ENCODE results near the gene SLCO3A1.
"Not testable (repeated sequence)": the region's sequence is repeated elsewhere in the genome, so short reads cannot be mapped to it uniquely, and the experiment has no call there.

The SLCO3A1 gene

GRCh38 chr15:91940496-91941381 is 87.2 kb downstream of the SLCO3A1 start:
- peak; percentile 31 to 62 for DNase-seq

GRCh38 chr15:91941871-91942658 is 88.6 kb downstream of the SLCO3A1 start:
- DNase-seq: no peak

- peak; percentile 92 to 97 for DNase-seq
Measured at GRCh38 chr15:91942720-91943394, 89.3 kb downstream of the SLCO3A1 start.

- DNase-seq: no peak
Measured at GRCh38 chr15:91944331-91944730, 90.8 kb downstream of the SLCO3A1 start.

GRCh38 chr15:91945385-91945784 is 91.9 kb downstream of the SLCO3A1 start:
- no peak for DNase-seq

GRCh38 chr15:91946075-91946474 is 92.6 kb downstream of the SLCO3A1 start:
- no peak for DNase-seq

- DNase-seq: peak; percentile 36 to 59
Measured at GRCh38 chr15:91946581-91947292, 93.2 kb downstream of the SLCO3A1 start.

- peak; percentile 70 to 76 for DNase-seq
Measured at GRCh38 chr15:91947293-91947679, 93.8 kb downstream of the SLCO3A1 start.

- no peak for DNase-seq
Measured at GRCh38 chr15:91947683-91948608, 94.4 kb downstream of the SLCO3A1 start.

- DNase-seq: no peak
Measured at GRCh38 chr15:91949361-91949760, 95.9 kb downstream of the SLCO3A1 start.

GRCh38 chr15:91950054-91950453 is 96.5 kb downstream of the SLCO3A1 start:
- DNase-seq: no peak

- peak; percentile 31 to 67 for DNase-seq
Measured at GRCh38 chr15:91950631-91951329, 97.3 kb downstream of the SLCO3A1 start.

GRCh38 chr15:91952216-91952615 is 98.7 kb downstream of the SLCO3A1 start:
- DNase-seq: no peak

GRCh38 chr15:91953432-91953831 is 99.9 kb downstream of the SLCO3A1 start:
- no peak for DNase-seq

GRCh38 chr15:91954292-91954691 is 100.8 kb downstream of the SLCO3A1 start:
- no peak for DNase-seq

GRCh38 chr15:91956026-91956723 is 102.7 kb downstream of the SLCO3A1 start:
- no peak for DNase-seq

GRCh38 chr15:91961357-91961756 is 107.8 kb downstream of the SLCO3A1 start:
- no peak for DNase-seq

- not testable (repeated sequence) for DNase-seq
Measured at GRCh38 chr15:91963747-91964146, 110.2 kb downstream of the SLCO3A1 start.

- no peak for DNase-seq
Measured at GRCh38 chr15:91965501-91966193, 112.1 kb downstream of the SLCO3A1 start.
